Cardiac muscle cell (in vitro differentiated cells and primary cell): ENCODE measurements around the gene GRK5. TPM values are rescaled to one million over a fixed set of nuclear protein-coding genes. Genes with fewer than 3 reads are reported as not detected.
A peak's percentile ranks its signal among the peaks of the same experiment; 100 is the strongest.
"Not testable (repeated sequence)": the region's sequence is repeated elsewhere in the genome, so short reads cannot be mapped to it uniquely, and the experiment has no call there.

Experiments used
- DNase-seq, 2 donors: peaks; one replicate each; pipeline versions ENCODE4 v3.0.0 to v3.0.0-alpha.2; 2010 to 2017; ENCODE audit warnings: low read depth in 1 of 2, low spot score in 1 of 2
- H3K27ac ChIP-seq: fragments of 200-600 bp; sonication (generic); 2 replicates; pipeline ENCODE4 v1.5.1; 2016
- H3K27me3 ChIP-seq: fragments of 200-600 bp; sonication (generic); 2 replicates; pipeline ENCODE4 v1.6.0; 2016; ENCODE audit warnings: control low read depth
- H3K36me3 ChIP-seq: fragments of 200-600 bp; sonication (generic); 2 replicates; pipeline ENCODE4 v1.5.1; 2016; ENCODE audit warnings: control low read depth
- H3K4me1 ChIP-seq: fragments of 200-600 bp; sonication (generic); 2 replicates; pipeline ENCODE4 v1.8.1; 2017; ENCODE audit warnings: low read depth, mild to moderate bottlenecking, mixed run types
- H3K4me3 ChIP-seq: fragments of 200-600 bp; sonication (generic); 2 replicates; pipeline ENCODE4 v1.5.1; 2016; ENCODE audit warnings: mild to moderate bottlenecking
- H3K9me3 ChIP-seq: fragments of 200-600 bp; sonication (generic); 2 replicates; pipeline ENCODE4 v1.5.1; 2017; ENCODE audit warnings: low read depth, mild to moderate bottlenecking, control low read depth
- polyA plus RNA-seq: library from polyadenylated mRNA; unstranded; fragments of >200 nt; fragmentation: Nextera tagmentation; extraction: Ambion mirVana; gene quantifications from 2 replicates; pipeline ENCODE4 v1.2.1, GENCODE V29; 2016
- total RNA-seq: library from RNA; depleted of rRNA; stranded (reverse); fragments of >200 nt; gene quantifications from 2 replicates; pipeline ENCODE4 v1.2.3, GENCODE V29; 2016
- TF ChIP-seq, protein P1 (sequence below): IDR thresholded peaks from 2 replicates; pipeline ENCODE4 v1.5.1; 2012; ENCODE audit warnings: low read depth, mild to moderate bottlenecking, low read length

GRK5 gene
- total and polyA plus RNA-seq, 2 experiments from 2014 or later = 3.5 to 18.3 TPM

DNA sequence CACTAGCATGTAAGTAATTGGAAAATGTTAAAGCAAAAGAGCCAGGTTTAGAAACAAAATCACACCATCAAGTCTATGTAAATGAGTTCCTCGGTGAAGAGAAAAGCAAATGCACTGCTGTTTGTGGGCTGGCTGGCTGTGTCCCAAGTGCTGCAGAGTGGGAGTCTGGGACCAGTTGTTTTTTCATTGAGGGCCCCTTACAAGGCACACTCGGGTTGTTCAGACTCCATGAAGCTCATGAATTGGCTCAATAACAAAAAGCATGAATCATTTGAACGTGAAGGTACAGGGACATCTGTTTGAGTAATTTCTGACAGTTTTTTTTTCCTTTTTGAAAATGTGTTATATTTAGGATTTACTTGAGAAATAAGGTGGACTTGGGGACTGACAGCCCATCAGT is 28.0 kb downstream of the GRK5 start:
- H3K27me3 ChIP-seq = no peaks in the 10 kb centered on the region
- H3K36me3 ChIP-seq = no peaks in the 10 kb centered on the region
- TF ChIP-seq, protein P1, sequence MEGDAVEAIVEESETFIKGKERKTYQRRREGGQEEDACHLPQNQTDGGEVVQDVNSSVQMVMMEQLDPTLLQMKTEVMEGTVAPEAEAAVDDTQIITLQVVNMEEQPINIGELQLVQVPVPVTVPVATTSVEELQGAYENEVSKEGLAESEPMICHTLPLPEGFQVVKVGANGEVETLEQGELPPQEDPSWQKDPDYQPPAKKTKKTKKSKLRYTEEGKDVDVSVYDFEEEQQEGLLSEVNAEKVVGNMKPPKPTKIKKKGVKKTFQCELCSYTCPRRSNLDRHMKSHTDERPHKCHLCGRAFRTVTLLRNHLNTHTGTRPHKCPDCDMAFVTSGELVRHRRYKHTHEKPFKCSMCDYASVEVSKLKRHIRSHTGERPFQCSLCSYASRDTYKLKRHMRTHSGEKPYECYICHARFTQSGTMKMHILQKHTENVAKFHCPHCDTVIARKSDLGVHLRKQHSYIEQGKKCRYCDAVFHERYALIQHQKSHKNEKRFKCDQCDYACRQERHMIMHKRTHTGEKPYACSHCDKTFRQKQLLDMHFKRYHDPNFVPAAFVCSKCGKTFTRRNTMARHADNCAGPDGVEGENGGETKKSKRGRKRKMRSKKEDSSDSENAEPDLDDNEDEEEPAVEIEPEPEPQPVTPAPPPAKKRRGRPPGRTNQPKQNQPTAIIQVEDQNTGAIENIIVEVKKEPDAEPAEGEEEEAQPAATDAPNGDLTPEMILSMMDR = no peak
- no peaks in the 10 kb centered on the region for H3K9me3 ChIP-seq
- no peak overlapping the region for H3K27ac ChIP-seq
- no peak overlapping the region for H3K4me3 ChIP-seq
- H3K4me1 ChIP-seq = peaks cover 19% of the 10 kb centered on the region
- DNase-seq = peak in 1 of 2 donors; percentile 84

GRCh38 chr10:119237722-119238436 is 30.5 kb downstream of the GRK5 start:
- Histone ChIP-seq H3K27ac (peak overlapping the region; percentile 78), H3K4me1 (peaks cover 19% of the 10 kb centered on the region), H3K36me3 (no peaks in the 10 kb centered on the region), H3K9me3 (no peaks in the 10 kb centered on the region), H3K4me3 (no peak overlapping the region), H3K27me3 (no peaks in the 10 kb centered on the region)
- DNase-seq = no peak
- TF ChIP-seq, protein P1 = no peak

GRCh38 chr10:119238577-119238976 is 31.2 kb downstream of the GRK5 start:
- TF ChIP-seq, protein P1 = no peak
- no peaks in the 10 kb centered on the region for H3K27me3 ChIP-seq
- no peaks in the 10 kb centered on the region for H3K36me3 ChIP-seq
- H3K9me3 ChIP-seq = no peaks in the 10 kb centered on the region
- no peak overlapping the region for H3K4me3 ChIP-seq
- H3K27ac ChIP-seq = no peak overlapping the region
- peaks cover 19% of the 10 kb centered on the region for H3K4me1 ChIP-seq
- DNase-seq = no peak

- DNase-seq, H3K27me3 ChIP-seq, H3K9me3 ChIP-seq, H3K27ac ChIP-seq, H3K4me3 ChIP-seq, H3K36me3 ChIP-seq: not testable (repeated sequence)
- H3K4me1 ChIP-seq = peaks cover 19% of the 10 kb centered on the region
Observed at GRCh38 chr10:119239015-119239414, 31.6 kb downstream of the GRK5 start.

DNA sequence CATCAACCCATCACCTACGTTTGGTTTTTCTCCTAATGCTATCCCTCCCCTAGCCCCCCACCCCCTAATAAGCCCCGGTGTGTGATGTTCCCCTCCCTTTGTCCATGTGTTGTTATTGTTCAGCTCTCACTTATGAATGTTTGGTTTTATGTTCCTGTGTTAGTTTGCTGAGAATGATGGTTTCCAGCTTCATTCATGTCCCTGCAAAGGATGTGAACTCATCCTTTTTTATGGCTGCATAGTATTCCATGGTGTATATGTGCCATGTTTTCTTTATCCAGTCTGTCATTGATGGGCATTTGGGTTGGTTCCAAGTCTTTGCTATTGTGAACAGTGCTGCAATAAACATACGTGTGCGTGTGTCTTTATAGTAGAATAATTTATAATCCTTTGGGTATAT is 32.3 kb downstream of the GRK5 start:
- not testable (repeated sequence) for H3K27me3 ChIP-seq, H3K4me3 ChIP-seq, H3K9me3 ChIP-seq, H3K36me3 ChIP-seq, H3K27ac ChIP-seq, DNase-seq
- H3K4me1 ChIP-seq = peaks cover 19% of the 10 kb centered on the region

GRCh38 chr10:119241066-119241465 is 33.7 kb downstream of the GRK5 start:
- Histone ChIP-seq H3K27ac (no peak overlapping the region), H3K36me3 (no peaks in the 10 kb centered on the region), H3K4me3 (no peak overlapping the region), H3K9me3 (no peaks in the 10 kb centered on the region), H3K27me3 (no peaks in the 10 kb centered on the region), H3K4me1 (peaks cover 19% of the 10 kb centered on the region)
- DNase-seq = no peak
- TF ChIP-seq, protein P1 = no peak
